ENCODE data around the gene TGFBI. TPM values are rescaled to one million over a fixed set of nuclear protein-coding genes. Genes with fewer than 3 reads are reported as not detected.

Gene TGFBI
- total and polyA plus RNA-seq, 9 of the 15 experiments (the other 6 are each of a cell fraction or from before 2014, with no cell fraction given): 0.05 to 0.62 (median 0.08) TPM; not detected in 6

DNA sequence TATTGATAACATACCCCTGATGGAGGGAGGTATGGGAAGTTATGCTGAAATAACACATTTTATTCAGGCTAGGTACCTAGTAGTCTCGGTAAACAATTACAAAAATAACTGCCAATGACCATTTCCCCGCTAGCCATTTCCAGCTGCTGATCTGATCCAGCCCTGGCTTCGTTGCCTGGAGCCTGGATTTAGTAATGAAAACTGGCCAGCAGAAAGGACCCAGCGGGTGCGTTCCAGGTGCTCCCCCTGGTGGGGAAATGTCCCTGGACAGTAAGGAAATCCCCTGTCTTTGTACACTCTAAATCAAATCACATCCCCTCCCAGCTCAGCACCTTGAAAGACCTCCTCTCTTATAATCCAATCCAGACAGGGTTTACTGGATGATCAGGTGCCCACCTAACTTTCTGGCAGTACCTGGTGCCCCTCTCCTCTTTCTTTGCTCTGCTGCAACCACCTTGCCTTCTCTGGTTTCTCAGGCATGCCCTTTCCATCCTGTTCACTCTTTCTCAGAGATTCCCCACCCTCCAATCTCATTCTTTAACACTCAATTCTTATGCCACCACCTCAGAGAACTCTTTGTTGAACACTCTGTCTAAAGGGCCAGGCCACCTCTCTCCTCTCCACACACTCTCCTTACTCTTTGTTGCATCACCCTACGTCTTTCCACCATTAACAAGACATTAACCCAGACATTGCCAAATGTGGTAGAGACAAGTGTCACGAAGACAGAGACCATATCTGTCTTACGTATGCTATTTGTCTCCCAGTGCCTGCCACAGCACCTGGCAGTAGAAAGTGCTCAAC is 53.8 kb downstream of the TGFBI start (continued):
- TF ChIP-seq KDM4B (IDR thresholded peaks at IDR 0.05; ENCODE audit: borderline replicate concordance in 2 of 2, low read depth in 1 of 2): no peak
- no peak for TF ChIP-seq SREBF2 (CRISPR knock-in tag; IDR thresholded peaks at IDR 0.05)
- TF ChIP-seq, protein P1, sequence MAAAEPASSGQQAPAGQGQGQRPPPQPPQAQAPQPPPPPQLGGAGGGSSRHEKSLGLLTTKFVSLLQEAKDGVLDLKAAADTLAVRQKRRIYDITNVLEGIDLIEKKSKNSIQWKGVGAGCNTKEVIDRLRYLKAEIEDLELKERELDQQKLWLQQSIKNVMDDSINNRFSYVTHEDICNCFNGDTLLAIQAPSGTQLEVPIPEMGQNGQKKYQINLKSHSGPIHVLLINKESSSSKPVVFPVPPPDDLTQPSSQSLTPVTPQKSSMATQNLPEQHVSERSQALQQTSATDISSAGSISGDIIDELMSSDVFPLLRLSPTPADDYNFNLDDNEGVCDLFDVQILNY (CRISPR knock-in tag; IDR thresholded peaks at IDR 0.05): no peak
- no peak for TF ChIP-seq KLF16 (IDR thresholded peaks at IDR 0.05)
- TF ChIP-seq ZNF311 (CRISPR knock-in tag; IDR thresholded peaks at IDR 0.05): no peak
- TF ChIP-seq SAP30 (IDR thresholded peaks at IDR 0.05; ENCODE audit: borderline replicate concordance, insufficient read depth, low read depth, low read length, poor library complexity, severe bottlenecking): no peak
- TF ChIP-seq ATF1 (CRISPR knock-in tag; IDR thresholded peaks at IDR 0.05): no peak
- TF ChIP-seq ATF1 (tag; IDR thresholded peaks at IDR 0.05): 0 out of 2 replicates have a peak, but pooled peaks have one; percentile 17
- peak; percentile 47; the same call in 1 of the 2 replicates for TF ChIP-seq DMBX1 (CRISPR knock-in tag; IDR thresholded peaks at IDR 0.05; ENCODE audit: borderline replicate concordance)
- TF ChIP-seq, protein P2, sequence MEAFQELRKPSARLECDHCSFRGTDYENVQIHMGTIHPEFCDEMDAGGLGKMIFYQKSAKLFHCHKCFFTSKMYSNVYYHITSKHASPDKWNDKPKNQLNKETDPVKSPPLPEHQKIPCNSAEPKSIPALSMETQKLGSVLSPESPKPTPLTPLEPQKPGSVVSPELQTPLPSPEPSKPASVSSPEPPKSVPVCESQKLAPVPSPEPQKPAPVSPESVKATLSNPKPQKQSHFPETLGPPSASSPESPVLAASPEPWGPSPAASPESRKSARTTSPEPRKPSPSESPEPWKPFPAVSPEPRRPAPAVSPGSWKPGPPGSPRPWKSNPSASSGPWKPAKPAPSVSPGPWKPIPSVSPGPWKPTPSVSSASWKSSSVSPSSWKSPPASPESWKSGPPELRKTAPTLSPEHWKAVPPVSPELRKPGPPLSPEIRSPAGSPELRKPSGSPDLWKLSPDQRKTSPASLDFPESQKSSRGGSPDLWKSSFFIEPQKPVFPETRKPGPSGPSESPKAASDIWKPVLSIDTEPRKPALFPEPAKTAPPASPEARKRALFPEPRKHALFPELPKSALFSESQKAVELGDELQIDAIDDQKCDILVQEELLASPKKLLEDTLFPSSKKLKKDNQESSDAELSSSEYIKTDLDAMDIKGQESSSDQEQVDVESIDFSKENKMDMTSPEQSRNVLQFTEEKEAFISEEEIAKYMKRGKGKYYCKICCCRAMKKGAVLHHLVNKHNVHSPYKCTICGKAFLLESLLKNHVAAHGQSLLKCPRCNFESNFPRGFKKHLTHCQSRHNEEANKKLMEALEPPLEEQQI (IDR thresholded peaks at IDR 0.05): no peak
- no peak for TF ChIP-seq HNRNPH1 (optimal IDR thresholded peaks at IDR 0.05; ENCODE audit: low read depth, low read length)
- no peak for TF ChIP-seq SP1 (CRISPR knock-in tag; IDR thresholded peaks at IDR 0.05)
- TF ChIP-seq POLR2G (IDR thresholded peaks at IDR 0.05; ENCODE audit: low read depth, low read length): no peak
- TF ChIP-seq E2F3 (CRISPR knock-in tag; IDR thresholded peaks at IDR 0.05): no peak
- no peak for TF ChIP-seq CHCHD3 (CRISPR knock-in tag; IDR thresholded peaks at IDR 0.05)
- TF ChIP-seq POLR2H (tag; IDR thresholded peaks at IDR 0.05; ENCODE audit: low read depth): 0 out of 2 replicates have a peak, but pooled peaks have one; percentile 18
- TF ChIP-seq, protein P3, sequence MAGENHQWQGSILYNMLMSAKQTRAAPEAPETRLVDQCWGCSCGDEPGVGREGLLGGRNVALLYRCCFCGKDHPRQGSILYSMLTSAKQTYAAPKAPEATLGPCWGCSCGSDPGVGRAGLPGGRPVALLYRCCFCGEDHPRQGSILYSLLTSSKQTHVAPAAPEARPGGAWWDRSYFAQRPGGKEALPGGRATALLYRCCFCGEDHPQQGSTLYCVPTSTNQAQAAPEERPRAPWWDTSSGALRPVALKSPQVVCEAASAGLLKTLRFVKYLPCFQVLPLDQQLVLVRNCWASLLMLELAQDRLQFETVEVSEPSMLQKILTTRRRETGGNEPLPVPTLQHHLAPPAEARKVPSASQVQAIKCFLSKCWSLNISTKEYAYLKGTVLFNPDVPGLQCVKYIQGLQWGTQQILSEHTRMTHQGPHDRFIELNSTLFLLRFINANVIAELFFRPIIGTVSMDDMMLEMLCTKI (IDR thresholded peaks at IDR 0.05; ENCODE audit: partially characterized antibody): no peak
- TF ChIP-seq, protein P4, sequence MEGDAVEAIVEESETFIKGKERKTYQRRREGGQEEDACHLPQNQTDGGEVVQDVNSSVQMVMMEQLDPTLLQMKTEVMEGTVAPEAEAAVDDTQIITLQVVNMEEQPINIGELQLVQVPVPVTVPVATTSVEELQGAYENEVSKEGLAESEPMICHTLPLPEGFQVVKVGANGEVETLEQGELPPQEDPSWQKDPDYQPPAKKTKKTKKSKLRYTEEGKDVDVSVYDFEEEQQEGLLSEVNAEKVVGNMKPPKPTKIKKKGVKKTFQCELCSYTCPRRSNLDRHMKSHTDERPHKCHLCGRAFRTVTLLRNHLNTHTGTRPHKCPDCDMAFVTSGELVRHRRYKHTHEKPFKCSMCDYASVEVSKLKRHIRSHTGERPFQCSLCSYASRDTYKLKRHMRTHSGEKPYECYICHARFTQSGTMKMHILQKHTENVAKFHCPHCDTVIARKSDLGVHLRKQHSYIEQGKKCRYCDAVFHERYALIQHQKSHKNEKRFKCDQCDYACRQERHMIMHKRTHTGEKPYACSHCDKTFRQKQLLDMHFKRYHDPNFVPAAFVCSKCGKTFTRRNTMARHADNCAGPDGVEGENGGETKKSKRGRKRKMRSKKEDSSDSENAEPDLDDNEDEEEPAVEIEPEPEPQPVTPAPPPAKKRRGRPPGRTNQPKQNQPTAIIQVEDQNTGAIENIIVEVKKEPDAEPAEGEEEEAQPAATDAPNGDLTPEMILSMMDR (IDR thresholded peaks at IDR 0.05 in 2 of 3, conservative IDR thresholded peaks at IDR 0.05 in 1 of 3; ENCODE audit: insufficient read depth in 2 of 3, low read depth in 1 of 3, low read length in 3 of 3): peak; percentile 83 to 91 (median 88)
- TF ChIP-seq PRMT5 (CRISPR knock-in tag; IDR thresholded peaks at IDR 0.05): no peak
